Osteoblast (primary cell): ENCODE data around the gene CYB5A. TPM values are rescaled to one million over a fixed set of nuclear protein-coding genes. Genes with fewer than 3 reads are reported as not detected.

Experiments
- DNase-seq: peaks from one replicate; pipeline ENCODE4 v3.0.0; 2011; ENCODE audit warnings: low spot score, mixed read lengths; ENCODE audit not compliant: insufficient read length; ENCODE audit errors: missing footprints
- H2AFZ ChIP-seq: 2 replicates; pipeline ENCODE4 v1.6.0; 2011; ENCODE audit warnings: mild to moderate bottlenecking, low read length
- H3K27ac ChIP-seq: 2 replicates; pipeline ENCODE4 v1.5.1; 2011; ENCODE audit warnings: mild to moderate bottlenecking, low read depth, low read length, moderate library complexity
- H3K27me3 ChIP-seq: 2 replicates; pipeline ENCODE4 v1.6.0; 2012; ENCODE audit warnings: mild to moderate bottlenecking, control low read depth, inconsistent platforms, low read length, moderate library complexity; ENCODE audit not compliant: insufficient read depth
- H3K36me3 ChIP-seq: 2 replicates; pipeline ENCODE4 v1.5.1; 2011; ENCODE audit warnings: mild to moderate bottlenecking, low read length, control low read depth, moderate library complexity; ENCODE audit not compliant: insufficient read depth
- H3K4me1 ChIP-seq: 2 replicates; pipeline ENCODE4 v1.5.1; 2011; ENCODE audit warnings: mild to moderate bottlenecking, low read length, control low read depth, moderate library complexity; ENCODE audit not compliant: insufficient read depth
- H3K4me2 ChIP-seq: 2 replicates; pipeline ENCODE4 v1.6.0; 2011; ENCODE audit warnings: mild to moderate bottlenecking, low read length; ENCODE audit not compliant: insufficient read depth
- H3K4me3 ChIP-seq: fragments of 200-600 bp; sonication (generic); 3 replicates; pipeline ENCODE4 v1.5.1; 2012; ENCODE audit warnings: mild to moderate bottlenecking, low read length, inconsistent platforms; ENCODE audit not compliant: insufficient read depth
- H3K79me2 ChIP-seq: 2 replicates; pipeline ENCODE4 v1.6.0; 2012; ENCODE audit warnings: mild to moderate bottlenecking, low read length, control low read depth, inconsistent platforms; ENCODE audit not compliant: insufficient read depth
- H3K9me3 ChIP-seq: 2 replicates; pipeline ENCODE4 v1.5.1; 2011; ENCODE audit warnings: low read depth, low read length, control low read depth
- H4K20me1 ChIP-seq: 2 replicates; pipeline ENCODE4 v1.6.0; 2012; ENCODE audit warnings: mild to moderate bottlenecking, low read length, control low read depth; ENCODE audit not compliant: insufficient read depth
- small RNA-seq: library from RNA; depleted of rRNA; stranded (forward); fragments of <200 nt; gene quantifications from one replicate; pipeline ENCODE3, GENCODE V24; 2012
- total RNA-seq: library from RNA; depleted of rRNA; stranded (reverse); fragments of >200 nt; gene quantifications from 2 replicates; pipeline ENCODE4 v1.2.3, GENCODE V29; 2012
- TF ChIP-seq, protein P1 (sequence below): IDR thresholded peaks from 2 replicates; pipeline ENCODE4 v1.5.1; 2011; ENCODE audit warnings: mild to moderate bottlenecking, low read depth, low read length, moderate library complexity; ENCODE audit errors: extremely low read depth

The CYB5A gene
- total RNA-seq, 1 donor, result 55.4 TPM

DNA sequence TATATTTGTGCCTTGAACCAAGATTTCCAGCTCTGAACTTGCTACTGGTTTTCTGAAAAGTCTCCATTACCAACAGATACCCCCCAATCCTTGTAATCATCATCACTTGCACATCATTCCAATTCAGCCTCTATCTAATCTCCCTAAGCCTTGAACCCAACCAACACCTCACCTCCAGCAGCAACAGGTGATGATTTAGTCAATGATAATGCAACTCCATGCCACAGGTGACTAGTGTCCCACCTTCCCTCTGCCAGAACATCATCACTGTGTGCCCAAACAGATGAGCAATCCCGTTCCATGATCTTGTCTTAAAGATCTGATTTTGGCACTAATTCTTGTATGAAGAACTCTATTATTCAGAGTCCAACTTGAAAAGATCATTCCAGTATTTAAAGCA is 75.9 kb downstream of the CYB5A start:
- H3K4me1 ChIP-seq, result no peaks in the 10 kb centered on the region
- H4K20me1 ChIP-seq, result no peaks in the 10 kb centered on the region
- H3K79me2 ChIP-seq, result no peaks in the 10 kb centered on the region
- TF ChIP-seq, protein P1, sequence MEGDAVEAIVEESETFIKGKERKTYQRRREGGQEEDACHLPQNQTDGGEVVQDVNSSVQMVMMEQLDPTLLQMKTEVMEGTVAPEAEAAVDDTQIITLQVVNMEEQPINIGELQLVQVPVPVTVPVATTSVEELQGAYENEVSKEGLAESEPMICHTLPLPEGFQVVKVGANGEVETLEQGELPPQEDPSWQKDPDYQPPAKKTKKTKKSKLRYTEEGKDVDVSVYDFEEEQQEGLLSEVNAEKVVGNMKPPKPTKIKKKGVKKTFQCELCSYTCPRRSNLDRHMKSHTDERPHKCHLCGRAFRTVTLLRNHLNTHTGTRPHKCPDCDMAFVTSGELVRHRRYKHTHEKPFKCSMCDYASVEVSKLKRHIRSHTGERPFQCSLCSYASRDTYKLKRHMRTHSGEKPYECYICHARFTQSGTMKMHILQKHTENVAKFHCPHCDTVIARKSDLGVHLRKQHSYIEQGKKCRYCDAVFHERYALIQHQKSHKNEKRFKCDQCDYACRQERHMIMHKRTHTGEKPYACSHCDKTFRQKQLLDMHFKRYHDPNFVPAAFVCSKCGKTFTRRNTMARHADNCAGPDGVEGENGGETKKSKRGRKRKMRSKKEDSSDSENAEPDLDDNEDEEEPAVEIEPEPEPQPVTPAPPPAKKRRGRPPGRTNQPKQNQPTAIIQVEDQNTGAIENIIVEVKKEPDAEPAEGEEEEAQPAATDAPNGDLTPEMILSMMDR, result no peak
- DNase-seq, result no peak
- H3K36me3 ChIP-seq, result no peaks in the 10 kb centered on the region
- no peak overlapping the region for H3K27ac ChIP-seq
- H2AFZ ChIP-seq, result no peak overlapping the region
- H3K4me3 ChIP-seq, result no peak overlapping the region
- H3K27me3 ChIP-seq, result no peaks in the 10 kb centered on the region
- no peaks in the 10 kb centered on the region for H3K9me3 ChIP-seq
- no peak overlapping the region for H3K4me2 ChIP-seq

DNA sequence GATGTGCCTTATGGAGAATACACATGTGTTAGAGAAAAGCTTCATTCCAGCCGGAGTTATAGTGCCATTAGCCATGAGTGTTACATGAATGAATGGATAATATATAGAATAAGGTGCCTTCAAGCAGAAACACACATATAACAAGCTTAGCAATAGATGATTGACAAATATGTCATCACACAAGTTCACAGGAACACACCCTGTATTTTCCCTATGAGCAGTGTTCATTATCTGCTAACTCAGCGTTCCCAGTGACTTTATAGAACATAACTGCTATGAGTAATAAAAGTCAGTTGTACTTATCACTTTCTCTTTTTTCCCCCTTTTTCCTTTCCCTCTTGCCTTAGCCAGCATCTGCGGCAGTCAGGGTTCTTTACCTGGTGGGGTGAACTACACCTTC is 78.3 kb downstream of the CYB5A start:
- no peak for DNase-seq
- H4K20me1 ChIP-seq, result no peaks in the 10 kb centered on the region
- H2AFZ ChIP-seq, result no peak overlapping the region
- no peaks in the 10 kb centered on the region for H3K9me3 ChIP-seq
- H3K27ac ChIP-seq, result no peak overlapping the region
- H3K4me2 ChIP-seq, result no peak overlapping the region
- H3K79me2 ChIP-seq, result no peaks in the 10 kb centered on the region
- no peaks in the 10 kb centered on the region for H3K27me3 ChIP-seq
- no peaks in the 10 kb centered on the region for H3K4me1 ChIP-seq
- TF ChIP-seq, protein P1, result no peak
- no peak overlapping the region for H3K4me3 ChIP-seq
- no peaks in the 10 kb centered on the region for H3K36me3 ChIP-seq

DNA sequence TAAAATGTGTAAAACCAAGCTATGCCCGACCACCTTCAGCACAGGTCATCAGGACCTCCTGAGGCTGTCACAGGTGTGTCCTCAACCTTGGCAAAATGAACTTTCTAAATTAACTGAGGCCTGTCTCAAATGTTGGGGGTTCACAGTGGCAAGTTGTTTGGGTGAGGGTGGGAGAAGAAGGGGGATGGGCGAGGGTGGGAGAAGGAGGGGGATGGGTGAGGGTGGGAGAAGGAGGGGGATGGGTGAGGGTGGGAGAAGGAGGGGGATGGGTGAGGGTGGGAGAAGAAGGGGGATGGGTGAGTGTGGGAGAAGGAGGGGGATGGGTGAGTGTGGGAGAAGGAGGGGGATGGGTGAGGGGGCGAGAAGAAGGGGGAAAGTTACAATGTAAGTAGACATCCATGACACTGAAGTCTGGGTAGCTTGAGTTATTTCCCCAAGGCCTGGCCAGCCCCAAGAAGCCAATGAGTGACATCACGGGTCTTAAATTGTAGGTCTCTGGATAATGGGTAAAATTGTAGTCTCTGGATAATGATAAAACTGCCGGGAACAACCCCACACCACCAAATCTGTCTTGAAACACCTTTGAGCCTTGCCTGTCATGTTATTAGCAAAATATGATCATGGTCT is 87.1 kb downstream of the CYB5A start:
- H3K36me3 ChIP-seq, result no peaks in the 10 kb centered on the region
- no peak overlapping the region for H3K27ac ChIP-seq
- no peaks in the 10 kb centered on the region for H3K4me1 ChIP-seq
- no peaks in the 10 kb centered on the region for H3K79me2 ChIP-seq
- no peak for DNase-seq
- H3K27me3 ChIP-seq, result peaks cover 10% of the 10 kb centered on the region
- TF ChIP-seq, protein P1, result no peak
- no peak overlapping the region for H3K4me2 ChIP-seq
- no peak overlapping the region for H2AFZ ChIP-seq
- no peak overlapping the region for H3K4me3 ChIP-seq
- H4K20me1 ChIP-seq, result no peaks in the 10 kb centered on the region
- H3K9me3 ChIP-seq, result no peaks in the 10 kb centered on the region

DNA sequence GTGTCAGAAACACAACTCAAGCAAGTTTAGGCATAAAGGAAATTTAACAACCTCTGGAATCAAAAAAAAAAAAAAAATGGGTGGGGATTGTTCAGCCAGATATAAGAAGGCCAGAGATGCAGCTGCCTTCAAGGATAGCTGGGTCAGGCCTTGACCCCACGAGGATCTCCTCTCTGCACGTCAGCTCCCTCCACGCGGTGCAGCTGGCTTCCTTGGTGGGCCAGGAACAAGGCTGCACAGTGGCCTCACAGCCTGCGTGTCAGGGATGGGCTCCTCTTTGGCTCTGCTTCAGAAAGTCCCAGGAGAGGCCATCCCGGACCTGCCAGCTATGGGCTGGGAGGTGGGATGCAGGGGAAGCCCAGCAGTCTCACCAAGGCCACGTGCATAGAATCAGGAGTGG is 88.0 kb downstream of the CYB5A start:
- TF ChIP-seq, protein P1, result no peak
- H2AFZ ChIP-seq, result no peak overlapping the region

More for the DNA sequence above, 88.0 kb downstream of the CYB5A start:
- Histone ChIP-seq H3K27ac (no peak overlapping the region), H3K4me2 (no peak overlapping the region), H3K4me1 (no peaks in the 10 kb centered on the region), H3K79me2 (no peaks in the 10 kb centered on the region), H3K9me3 (no peaks in the 10 kb centered on the region), H3K36me3 (no peaks in the 10 kb centered on the region), H4K20me1 (no peaks in the 10 kb centered on the region), H3K4me3 (no peak overlapping the region), H3K27me3 (peaks cover 10% of the 10 kb centered on the region)
- no peak for DNase-seq

Small RNAs within 50 kb of the gene (small RNA-seq; reads per million reads assigned to genes)
- gene RN7SL551P, result not detected

Other genes starting within 250 kb of the CYB5A start
- gene FBXO15, start 144.1 kb downstream of the CYB5A start, total RNA-seq, result 0.29 and 0.36 TPM in 2 replicates
- 11.8 and 15.6 TPM in 2 replicates for gene TIMM21, start 143.4 kb downstream of the CYB5A start, total RNA-seq
- gene C18orf63, start 23.9 kb upstream of the CYB5A start, total RNA-seq, result not detected in 2 replicates
- not detected in 2 replicates for gene DIPK1C, start 165.3 kb upstream of the CYB5A start, total RNA-seq
- 25.3 and 27.7 TPM in 2 replicates for gene CNDP2, start 204.4 kb upstream of the CYB5A start, total RNA-seq
- not detected in 2 replicates for gene CNDP1, start 242.5 kb upstream of the CYB5A start, total RNA-seq